H1 (cell line): Measurements from ENCODE around the gene RSBN1. TPM values are rescaled to one million over a fixed set of nuclear protein-coding genes. Genes with fewer than 3 reads are reported as not detected.

Experiments used
- CTCF ChIA-PET: fragments of 300-600 bp; sonication (Branson Sonifier 250); formaldehyde crosslinking; loops from one replicate; lab custom pipeline; 2021; ENCODE audit not compliant: partially characterized antibody; lab: Charles Lee
- POLR2A ChIA-PET: fragments of 300-600 bp; sonication (Branson Sonifier 250); formaldehyde crosslinking; loops from one replicate; lab custom pipeline; 2021; ENCODE audit warnings: inconsistent platforms; ENCODE audit not compliant: partially characterized antibody; lab: Charles Lee
- DNase-seq, 2 experiments: peaks; one replicate each; pipeline versions ENCODE4 v3.0.0 to v3.0.0-alpha.2; 2010 to 2022; ENCODE audit warnings: low spot score in 2 of 2, low read depth in 1 of 2, mixed read lengths in 1 of 2
- FAIRE-seq: peaks from 2 replicates; lab custom pipeline; 2011; peaks lifted over from hg19 to GRCh38; lab: Jason Lieb, UNC
- H2AFZ ChIP-seq: 2 replicates; pipeline ENCODE4 v1.8.1; 2012; ENCODE audit warnings: low read length, inconsistent platforms
- H2AK5ac ChIP-seq: 2 replicates; pipeline ENCODE4 v1.6.1; 2013; ENCODE audit warnings: low read depth, low read length
- H2BK120ac ChIP-seq: replicated peaks from 2 replicates; pipeline ENCODE3; 2013; ENCODE audit warnings: low read depth, low read length, inconsistent platforms
- H2BK12ac ChIP-seq: 2 replicates; pipeline ENCODE4 v1.6.1; 2013; ENCODE audit warnings: low read depth, low read length
- H2BK15ac ChIP-seq: 2 replicates; pipeline ENCODE4 v1.6.1; 2013; ENCODE audit warnings: low read length
- H2BK20ac ChIP-seq: 2 replicates; pipeline ENCODE4 v1.6.1; 2013; ENCODE audit warnings: low read length
- H2BK5ac ChIP-seq: 2 replicates; pipeline ENCODE4 v1.6.1; 2013; ENCODE audit warnings: low read depth, low read length
- H3K14ac ChIP-seq: 2 replicates; pipeline ENCODE4 v1.6.1; 2013; ENCODE audit warnings: inconsistent platforms; ENCODE audit not compliant: insufficient read length
- H3K18ac ChIP-seq: 2 replicates; pipeline ENCODE4 v1.6.1; 2013; ENCODE audit warnings: low read length; ENCODE audit errors: extremely low read depth
- H3K23ac ChIP-seq: 2 replicates; pipeline ENCODE4 v1.6.1; 2013; ENCODE audit warnings: inconsistent platforms; ENCODE audit not compliant: insufficient read length
- H3K23me2 ChIP-seq: 2 replicates; pipeline ENCODE4 v1.6.1; 2013; ENCODE audit warnings: low read depth, low read length
- H3K27ac ChIP-seq: 2 replicates; pipeline ENCODE4 v1.6.1; 2011; ENCODE audit warnings: low read depth, low read length, inconsistent platforms
- H3K27me3 ChIP-seq, 4 experiments: replicated peaks in 1 of 4; 1 replicate in 1 of 4; 2 replicates in 3 of 4; pipeline versions ENCODE4 v1.6.1 to v1.8.1; 2011 to 2013; ENCODE audit warnings: low read length in 3 of 4, mild to moderate bottlenecking in 3 of 4, inconsistent platforms in 2 of 4, mixed read lengths in 2 of 4, moderate library complexity in 1 of 4; ENCODE audit not compliant: control insufficient read depth in 3 of 4, insufficient read depth in 3 of 4; ENCODE audit errors: extremely low read depth in 1 of 4
- H3K36me3 ChIP-seq, 4 experiments: 2 replicates each; pipeline versions ENCODE4 v1.6.1 to v1.8.1; 2011 to 2013; ENCODE audit warnings: mild to moderate bottlenecking in 4 of 4, low read length in 3 of 4, moderate library complexity in 2 of 4, control low read depth in 1 of 4, inconsistent platforms in 1 of 4; ENCODE audit not compliant: insufficient read depth in 4 of 4, control insufficient read depth in 2 of 4
- H3K4ac ChIP-seq: replicated peaks from 2 replicates; pipeline ENCODE3; 2013; ENCODE audit warnings: low read length, low read depth, mixed read lengths, inconsistent platforms; ENCODE audit not compliant: insufficient read length
- H3K4me1 ChIP-seq, 4 experiments: replicated peaks in 1 of 4; 1 replicate in 1 of 4; 2 replicates in 3 of 4; pipeline versions ENCODE4 v1.6.1 to v1.8.1; 2011 to 2013; ENCODE audit warnings: low read length in 3 of 4, inconsistent platforms in 2 of 4, mixed read lengths in 1 of 4; ENCODE audit not compliant: insufficient read depth in 4 of 4, control insufficient read depth in 3 of 4
- H3K4me2 ChIP-seq, 2 experiments: 2 replicates each; pipeline versions ENCODE4 v1.6.1 to v1.8.1; 2011 to 2013; ENCODE audit warnings: low read depth in 2 of 2, low read length in 2 of 2, control low read depth in 1 of 2, inconsistent platforms in 1 of 2, mild to moderate bottlenecking in 1 of 2; ENCODE audit not compliant: insufficient read depth in 1 of 2
- H3K4me3 ChIP-seq, 4 experiments: fragments of 200-600, 300-600 bp in 1 of 4; sonication (generic), shearing (Covaris generic), sonication (Bioruptor Twin) in 1 of 4; 2 replicates each; pipeline versions ENCODE4 v1.5.1 to v1.8.1; 2011 to 2016; ENCODE audit warnings: low read length in 4 of 4, low read depth in 3 of 4, control low read depth in 2 of 4, inconsistent platforms in 2 of 4, mild to moderate bottlenecking in 2 of 4, mixed read lengths in 1 of 4, moderate library complexity in 1 of 4; ENCODE audit not compliant: insufficient read depth in 2 of 4; ENCODE audit errors: extremely low read depth in 1 of 4
- H3K56ac ChIP-seq: replicated peaks from 2 replicates; pipeline ENCODE3; 2013; ENCODE audit warnings: low read depth, mild to moderate bottlenecking, mixed read lengths, low read length, inconsistent platforms; ENCODE audit not compliant: insufficient read length
- H3K79me1 ChIP-seq: 2 replicates; pipeline ENCODE4 v1.6.1; 2013; ENCODE audit warnings: low read depth, low read length, control low read depth
- H3K79me2 ChIP-seq, 2 experiments: 2 replicates each; pipeline versions ENCODE4 v1.6.1 to v1.8.1; 2012 to 2013; ENCODE audit warnings: low read length in 2 of 2, mild to moderate bottlenecking in 2 of 2, inconsistent platforms in 1 of 2; ENCODE audit not compliant: insufficient read depth in 2 of 2, control insufficient read depth in 1 of 2
- H3K9ac ChIP-seq, 4 experiments: replicated peaks in 1 of 4; 1 replicate in 1 of 4; 2 replicates in 3 of 4; pipeline versions ENCODE4 v1.6.1 to v1.8.1; 2011 to 2013; ENCODE audit warnings: low read depth in 3 of 4, low read length in 3 of 4, control low read depth in 2 of 4, mild to moderate bottlenecking in 2 of 4, moderate library complexity in 2 of 4, inconsistent platforms in 1 of 4; ENCODE audit errors: extremely low read depth in 1 of 4
- H3K9me3 ChIP-seq, 2 experiments: 2 replicates each; pipeline versions ENCODE4 v1.6.1 to v1.8.1; 2012 to 2013; ENCODE audit warnings: mild to moderate bottlenecking in 2 of 2, moderate library complexity in 2 of 2, control low read depth in 1 of 2, inconsistent platforms in 1 of 2, low read depth in 1 of 2, low read length in 1 of 2, mixed read lengths in 1 of 2; ENCODE audit not compliant: insufficient read depth in 2 of 2
- H4K20me1 ChIP-seq, 2 experiments: replicated peaks in 1 of 2; 2 replicates each; pipeline versions ENCODE3 to v1.8.1; 2011 to 2013; ENCODE audit warnings: inconsistent platforms in 2 of 2, low read length in 2 of 2, mild to moderate bottlenecking in 1 of 2; ENCODE audit not compliant: insufficient read depth in 2 of 2, control insufficient read depth in 1 of 2
- H4K5ac ChIP-seq: 2 replicates; pipeline ENCODE4 v1.6.1; 2013; ENCODE audit warnings: low read length, low read depth, mixed read lengths, inconsistent platforms; ENCODE audit not compliant: insufficient read length
- H4K8ac ChIP-seq: 2 replicates; pipeline ENCODE4 v1.8.0; 2013; ENCODE audit warnings: mild to moderate bottlenecking, moderate library complexity, low read length, inconsistent platforms; ENCODE audit not compliant: insufficient read depth; ENCODE audit errors: extremely low read depth
- H4K91ac ChIP-seq: replicated peaks from 2 replicates; pipeline ENCODE3; 2013; ENCODE audit warnings: low read length, mixed read lengths, inconsistent platforms; ENCODE audit not compliant: insufficient read length
- RXRA ChIP-seq: IDR thresholded peaks from 2 replicates; pipeline ENCODE4 v1.6.1; 2011; ENCODE audit warnings: low read depth, mild to moderate bottlenecking, low read length, moderate library complexity; ENCODE audit not compliant: insufficient read depth
- SP4 ChIP-seq: IDR thresholded peaks from 2 replicates; pipeline ENCODE4 v1.6.1; 2012; ENCODE audit warnings: low read length, inconsistent platforms
- TAF7 ChIP-seq: optimal IDR thresholded peaks from 2 replicates; pipeline ENCODE3; 2011; ENCODE audit warnings: low read depth, mild to moderate bottlenecking, inconsistent platforms, low read length, moderate library complexity, borderline replicate concordance
- TCF12 ChIP-seq: IDR thresholded peaks from 2 replicates; pipeline ENCODE4 v1.6.1; 2011; ENCODE audit warnings: low read depth, mild to moderate bottlenecking, low read length
- WGBS, 2 experiments: shearing (Covaris generic) in 1 of 2; methylation state at CpG; one replicate each; pipeline versions ENCODE4 v1.1.6 to v1.1.7; 2013 to 2015; ENCODE audit warnings: low lambda C conversion rate in 2 of 2, mixed read lengths in 2 of 2, inconsistent platforms in 1 of 2, low coverage in 1 of 2, missing lambda C conversion rate in 1 of 2; ENCODE audit not compliant: insufficient replicate concordance in 2 of 2, insufficient coverage in 1 of 2, insufficient read length in 1 of 2; ENCODE audit errors: extremely low coverage in 1 of 2, missing lambda C conversion rate in 1 of 2; 5-methylcytosine and 5-hydroxymethylcytosine counted together
- polyA plus RNA-seq, 7 experiments: library from polyadenylated mRNA; depleted of rRNA in 3 of 7; stranded (reverse) in 5 of 7; unstranded in 2 of 7; fragments of >200 nt in 5 of 7; fragments of 200-250 nt in 2 of 7; gene quantifications; 1 replicate in 5 of 7; 2 replicates in 1 of 7; 4 replicates in 1 of 7; pipeline versions ENCODE4 v1.2.1 to v1.2.3, GENCODE V29; 2011 to 2013; ENCODE audit warnings: missing spikeins in 2 of 7, mixed read lengths in 2 of 7
- total RNA-seq: library from RNA; stranded (reverse); fragmentation: NEBNext Ultra II Directional; extraction: Animal tissue kit (Norgen Biotek cat#: 25700); gene quantifications from 2 replicates; pipeline ENCODE4 v1.2.1, GENCODE V29; 2021

The RSBN1 gene
- total and polyA plus RNA-seq, 2 of the 8 experiments (the other 6 are each of a cell fraction or from before 2014, with no cell fraction given): 4.2 to 17.6 TPM

- Histone ChIP-seq H3K14ac (no peak overlapping the region), H3K27ac (no peak overlapping the region), H4K20me1 (no peaks in the 10 kb centered on the region), H2AK5ac (no peak overlapping the region), H2BK5ac (no peak overlapping the region), H4K91ac (no peak overlapping the region), H3K79me1 (no peaks in the 10 kb centered on the region), H3K56ac (no peak overlapping the region), H2BK120ac (no peak overlapping the region), H4K8ac (no peak overlapping the region), H3K4me2 (no peak overlapping the region), H2BK15ac (no peak overlapping the region), H2AFZ (no peak overlapping the region), H3K4ac (no peak overlapping the region), H3K36me3 (peaks cover 0 to 23% (median 4%) of the 10 kb centered on the region in 4 experiments; a peak in 4 of 8 replicates), H2BK20ac (no peak overlapping the region), H3K4me3 (no peak overlapping the region), H2BK12ac (no peak overlapping the region), H3K27me3 (no peaks in the 10 kb centered on the region), H3K18ac (no peak overlapping the region), H3K4me1 (no peaks in the 10 kb centered on the region), H3K9ac (no peak overlapping the region), H3K23ac (no peak overlapping the region), H3K9me3 (peaks cover 0 to 7% of the 10 kb centered on the region in 2 experiments; a peak in 2 of 4 replicates), H4K5ac (no peak overlapping the region), H3K79me2 (0 out of 4 replicates have a peak, but pooled peaks cover 0 to 3% of the 10 kb centered on the region in 2 experiments), H3K23me2 (no peaks in the 10 kb centered on the region)
- ChIA-PET CTCF (no interaction called here), POLR2A (interaction anchor here (1.4 kb wide), 1 partner anchor 11 kb away, joined by 4 read pairs; no protein-coding TSS in a partner anchor)
- DNase-seq (no peak), FAIRE-seq (no peak)
- WGBS, 2 experiments: 95% methylated on average over 1 of the region's 1 CpG; no CpG with 5 or more reads in 1 of the 2 experiments
- TF ChIP-seq TCF12 (no peak), SP4 (no peak), RXRA (no peak), TAF7 (no peak)
Observed at GRCh38 chr1:113747376-113747775, 64.9 kb downstream of the RSBN1 start.
